Raji (cell line): ENCODE measurements around the gene ARFGAP3.

ENCODE experiments used
- POLR2A ChIP-seq: IDR thresholded peaks from 2 replicates; pipeline ENCODE4 v1.6.1; 2011; ENCODE audit warnings: low read depth, low read length, control low read depth; ENCODE audit not compliant: insufficient read depth

The ARFGAP3 gene

GRCh38 chr22:42856179-42856864 lies 751 bp downstream of the ARFGAP3 start:
- no peak for TF ChIP-seq POLR2A

- no peak for TF ChIP-seq POLR2A
Measured at GRCh38 chr22:42855721-42856120, 1.4 kb downstream of the ARFGAP3 start.

GRCh38 chr22:42855211-42855610 lies 1.9 kb downstream of the ARFGAP3 start:
- no peak for TF ChIP-seq POLR2A

- no peak for TF ChIP-seq POLR2A
Measured at GRCh38 chr22:42848941-42849550, 8.0 kb downstream of the ARFGAP3 start.

DNA sequence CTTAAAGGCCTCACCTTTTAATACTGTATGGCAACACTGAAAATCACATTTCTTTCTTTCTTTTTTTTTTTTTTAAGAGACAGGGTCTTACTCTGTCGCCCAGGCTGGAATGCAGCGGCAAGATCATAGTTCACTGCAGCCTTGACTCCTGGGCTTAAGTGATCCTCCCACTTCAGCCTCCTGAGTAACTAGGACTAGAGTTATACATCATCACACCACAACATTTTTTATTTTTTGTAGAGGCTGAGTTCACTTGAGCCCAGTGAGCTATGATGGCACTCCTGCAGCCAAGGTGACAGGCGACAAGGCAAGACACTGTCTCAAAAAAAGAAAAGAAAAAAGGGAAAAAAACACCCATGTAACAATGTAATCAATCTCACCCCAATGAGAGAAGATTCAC lies 10.0 kb downstream of the ARFGAP3 start:
- no peak for TF ChIP-seq POLR2A

GRCh38 chr22:42844756-42845155 lies 12.3 kb downstream of the ARFGAP3 start:
- TF ChIP-seq POLR2A, result no peak

DNA sequence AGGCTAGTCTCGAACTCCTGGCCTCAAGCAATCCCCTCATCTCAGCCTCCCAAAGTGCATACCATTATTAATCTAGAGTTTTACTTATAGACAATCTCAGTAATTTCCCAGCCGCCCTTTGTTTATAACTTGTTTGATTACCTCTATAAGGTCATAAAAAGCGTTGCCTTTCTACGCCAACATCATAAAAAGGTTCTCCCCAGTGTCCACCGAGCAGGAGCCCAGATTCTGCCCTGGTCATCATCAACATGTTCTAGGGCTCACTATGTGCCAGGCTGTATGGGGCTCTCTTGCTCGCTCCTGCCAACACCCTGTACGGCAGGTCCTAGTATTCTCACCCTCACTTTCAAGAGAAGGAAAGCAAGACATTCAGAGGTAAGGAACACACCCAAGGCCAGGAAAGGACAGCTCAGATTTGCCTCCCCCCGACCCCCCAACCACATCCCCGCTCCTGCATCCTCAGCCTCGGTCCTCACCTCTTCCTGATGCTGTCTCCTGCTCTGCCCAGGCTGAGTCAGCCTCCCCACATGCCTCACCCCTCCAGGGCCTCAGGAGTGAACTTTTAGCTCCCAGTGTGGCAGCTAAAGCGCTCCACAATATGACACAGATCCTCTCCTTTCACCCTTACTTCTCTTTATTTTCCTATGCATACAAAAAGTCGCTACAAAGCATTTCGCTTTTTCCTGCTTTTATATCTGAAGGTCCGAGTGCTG lies 14.3 kb downstream of the ARFGAP3 start:
- no peak for TF ChIP-seq POLR2A

DNA sequence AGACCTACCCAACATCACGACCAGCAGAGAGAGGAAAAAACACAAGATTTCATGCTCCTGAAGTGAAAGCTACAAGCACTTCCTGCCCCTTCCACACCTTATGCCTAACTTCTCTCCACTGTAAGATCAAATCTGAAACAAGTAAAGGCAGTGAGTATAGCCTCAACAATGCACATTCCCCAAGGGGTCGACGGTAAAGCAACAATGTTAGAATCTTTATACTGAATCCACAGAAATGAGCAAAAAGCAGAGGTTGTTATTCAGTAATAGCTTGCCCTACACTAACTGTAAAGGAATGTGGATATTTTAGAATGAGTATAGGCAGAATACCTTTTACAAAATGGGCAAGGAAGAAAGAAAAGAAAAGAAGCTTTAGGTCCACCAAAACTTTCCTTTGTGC lies 15.6 kb downstream of the ARFGAP3 start:
- no peak for TF ChIP-seq POLR2A

GRCh38 chr22:42837556-42837955 lies 19.5 kb downstream of the ARFGAP3 start:
- no peak for TF ChIP-seq POLR2A

GRCh38 chr22:42836026-42836425 lies 21.0 kb downstream of the ARFGAP3 start:
- TF ChIP-seq POLR2A, result no peak

DNA sequence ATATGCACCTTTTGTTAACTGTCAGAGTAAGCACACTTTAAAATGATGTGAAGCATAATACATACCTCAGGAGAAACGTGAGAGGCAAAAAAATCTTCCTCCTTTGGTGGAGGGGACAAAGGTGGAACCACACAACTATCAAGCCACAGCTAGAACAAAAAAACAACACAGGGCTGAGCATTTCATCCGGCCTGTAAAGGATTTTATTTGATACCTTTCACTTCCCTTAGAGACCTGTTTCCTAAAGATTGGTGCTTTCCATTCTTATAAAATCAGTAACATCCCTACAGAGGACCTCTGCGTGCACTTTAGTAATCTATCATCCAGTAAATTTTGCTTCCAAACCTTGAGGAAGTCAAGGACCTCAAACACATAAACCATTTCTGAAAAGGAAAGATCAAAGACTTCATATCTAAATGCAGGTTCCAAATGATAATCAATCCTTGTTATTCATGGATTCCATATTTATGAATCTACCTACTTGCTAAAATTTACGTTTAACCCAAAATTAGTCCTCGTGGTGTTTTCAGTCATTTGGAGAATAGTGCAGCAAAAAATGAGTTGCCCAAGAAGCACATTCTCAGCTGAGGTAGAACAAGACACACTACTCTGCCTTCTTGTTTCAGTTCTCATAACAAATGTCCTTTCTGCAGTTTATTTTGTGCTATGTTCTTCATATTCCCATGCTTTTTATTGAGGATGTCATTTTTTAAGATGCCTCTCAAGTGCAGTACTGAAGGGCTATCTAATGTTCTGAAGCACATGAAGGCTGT lies 22.7 kb downstream of the ARFGAP3 start:
- TF ChIP-seq POLR2A, result no peak

DNA sequence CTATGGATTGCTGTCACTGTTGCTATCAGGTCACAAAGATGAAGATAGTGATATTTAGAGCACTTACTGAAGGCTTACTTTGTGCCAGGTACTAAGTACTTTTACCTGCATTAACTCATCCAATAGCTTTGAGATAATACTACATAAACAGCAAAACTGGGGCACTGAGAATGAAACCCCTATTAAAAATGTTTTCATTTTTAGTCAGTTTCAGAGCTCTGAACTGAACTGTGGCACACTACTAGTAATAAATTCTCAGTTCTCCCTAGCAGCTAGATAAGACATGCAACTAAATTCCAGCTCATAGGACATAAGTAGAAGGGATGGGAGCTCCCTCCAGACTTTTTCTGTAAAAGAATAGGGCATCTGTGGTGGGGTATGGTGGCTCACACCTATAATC lies 24.0 kb downstream of the ARFGAP3 start:
- TF ChIP-seq POLR2A, result no peak

GRCh38 chr22:42831712-42832111 lies 25.4 kb downstream of the ARFGAP3 start:
- no peak for TF ChIP-seq POLR2A

GRCh38 chr22:42830161-42830560 lies 26.9 kb downstream of the ARFGAP3 start:
- TF ChIP-seq POLR2A, result no peak

DNA sequence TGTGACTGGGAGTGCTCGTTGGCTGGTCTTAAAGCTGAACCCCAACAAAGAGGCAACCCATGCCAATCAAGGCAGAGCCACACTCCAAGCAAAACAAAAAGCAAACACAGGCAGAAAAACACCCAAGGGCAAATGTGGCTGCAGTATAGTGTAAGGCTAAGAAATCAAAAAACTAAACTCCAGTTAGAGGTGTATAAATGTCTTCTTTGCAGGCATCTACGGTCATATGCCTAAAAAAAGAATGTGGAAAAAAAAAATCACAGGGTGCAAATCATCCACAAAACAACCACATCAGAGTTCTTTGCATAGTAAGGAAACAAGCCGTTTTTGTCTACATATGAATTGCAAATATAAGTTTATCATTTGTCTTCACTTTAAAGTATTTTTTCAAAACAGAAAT lies 27.8 kb downstream of the ARFGAP3 start:
- TF ChIP-seq POLR2A, result no peak
